NCI-H82 (cell line): ENCODE measurements around the gene TRPC3.
A peak's percentile ranks its signal among the peaks of the same experiment; 100 is the strongest.

Experiments
- DNase-seq: peaks from one replicate; lab custom pipeline; 2025; lab: John Stamatoyannopoulos, UW

Gene TRPC3

GRCh38 chr4:121951521-121952110 lies at the start of gene TRPC3:
TSS of gene TRPC3 (minus strand) at chr4:121952060. CDS start at chr4:121951680, 380 bp downstream.
- peak; percentile 36 for DNase-seq

- DNase-seq: no peak
These were observed 49.0 kb upstream of the TRPC3 start for GRCh38 chr4:122000849-122001248.

- DNase-seq: peak; percentile 21
These were observed 46.2 kb upstream of the TRPC3 start for GRCh38 chr4:121998024-121998423.

- no peak for DNase-seq
These were observed 44.1 kb upstream of the TRPC3 start for GRCh38 chr4:121995790-121996537.

- DNase-seq: no peak
These were observed 40.1 kb upstream of the TRPC3 start for GRCh38 chr4:121991968-121992367.

GRCh38 chr4:121990489-121990888 lies 38.6 kb upstream of the TRPC3 start:
- DNase-seq: no peak

GRCh38 chr4:121989715-121990114 lies 37.9 kb upstream of the TRPC3 start:
- peak; percentile 21 for DNase-seq

- no peak for DNase-seq
These were observed 37.1 kb upstream of the TRPC3 start for GRCh38 chr4:121988950-121989349.

- DNase-seq: no peak
These were observed 28.8 kb upstream of the TRPC3 start for GRCh38 chr4:121980643-121981042.

- no peak for DNase-seq
These were observed 26.3 kb upstream of the TRPC3 start for GRCh38 chr4:121978172-121978516.

- no peak for DNase-seq
These were observed 25.7 kb upstream of the TRPC3 start for GRCh38 chr4:121977251-121978171.

- DNase-seq: no peak
These were observed 23.9 kb upstream of the TRPC3 start for GRCh38 chr4:121975784-121976183.

GRCh38 chr4:121973816-121974215 lies 22.0 kb upstream of the TRPC3 start:
- no peak for DNase-seq

GRCh38 chr4:121968859-121969258 lies 17.0 kb upstream of the TRPC3 start:
- no peak for DNase-seq

- no peak for DNase-seq
These were observed 13.1 kb upstream of the TRPC3 start for GRCh38 chr4:121964958-121965357.

GRCh38 chr4:121960818-121961217 lies 9.0 kb upstream of the TRPC3 start:
- no peak for DNase-seq

- no peak for DNase-seq
These were observed 6.9 kb upstream of the TRPC3 start for GRCh38 chr4:121958777-121959176.

GRCh38 chr4:121957266-121957665 lies 5.4 kb upstream of the TRPC3 start:
- DNase-seq: no peak

- DNase-seq: no peak
These were observed 2.0 kb upstream of the TRPC3 start for GRCh38 chr4:121953860-121954259.

GRCh38 chr4:121952290-121952689 lies 430 bp upstream of the TRPC3 start:
- no peak for DNase-seq

- DNase-seq: peak; percentile 7
These were observed 960 bp downstream of the TRPC3 start for GRCh38 chr4:121950680-121951520.

GRCh38 chr4:121950212-121950679 lies 1.6 kb downstream of the TRPC3 start:
- peak; percentile 67 for DNase-seq
